Stimulated activated CD4-positive, alpha-beta T cell treated with anti-CD3 and anti-CD28 coated beads, Interleukin-4, amount 100 ng/mL, for 1 hour (primary cell): ENCODE results near the gene ZC3H14.

Experiments
- DNase-seq: peaks from one replicate; pipeline ENCODE4 v3.0.0-alpha.2; 2020

The ZC3H14 gene

GRCh38 chr14:88553886-88554456 is 8.9 kb upstream of the ZC3H14 start:
- DNase-seq, result no peak

GRCh38 chr14:88554457-88555286 is 8.2 kb upstream of the ZC3H14 start, which contains the start of gene PTPN21:
TSS of gene PTPN21 (minus strand) at chr14:88555007. CDS start at chr14:88550417, 4,590 bp downstream.
- DNase-seq, result peak; percentile 7

GRCh38 chr14:88556581-88556980 is 6.3 kb upstream of the ZC3H14 start:
- no peak for DNase-seq

- no peak for DNase-seq
Observed at GRCh38 chr14:88559852-88560251, 3.0 kb upstream of the ZC3H14 start.

GRCh38 chr14:88562532-88562830 is 356 bp upstream of the ZC3H14 start:
- no peak for DNase-seq

- no peak for DNase-seq
Observed at GRCh38 chr14:88563845-88564244, 1.0 kb downstream of the ZC3H14 start.

GRCh38 chr14:88565427-88565826 is 2.6 kb downstream of the ZC3H14 start:
- DNase-seq, result no peak

GRCh38 chr14:88568196-88568595 is 5.4 kb downstream of the ZC3H14 start:
- no peak for DNase-seq

- no peak for DNase-seq
Observed at GRCh38 chr14:88572117-88572516, 9.3 kb downstream of the ZC3H14 start.

- DNase-seq, result no peak
Observed at GRCh38 chr14:88576222-88576621, 13.4 kb downstream of the ZC3H14 start.

GRCh38 chr14:88584451-88584850 is 21.6 kb downstream of the ZC3H14 start:
- no peak for DNase-seq

GRCh38 chr14:88588081-88588480 is 25.2 kb downstream of the ZC3H14 start:
- DNase-seq, result no peak

- no peak for DNase-seq
Observed at GRCh38 chr14:88590173-88590572, 27.3 kb downstream of the ZC3H14 start.

GRCh38 chr14:88592031-88592430 is 29.2 kb downstream of the ZC3H14 start:
- no peak for DNase-seq

- DNase-seq, result no peak
Observed at GRCh38 chr14:88597038-88597437, 34.2 kb downstream of the ZC3H14 start.

GRCh38 chr14:88597601-88598000 is 34.8 kb downstream of the ZC3H14 start:
- no peak for DNase-seq

GRCh38 chr14:88598097-88598675 is 35.3 kb downstream of the ZC3H14 start:
- DNase-seq, result no peak

- DNase-seq, result no peak
Observed at GRCh38 chr14:88599326-88599725, 36.5 kb downstream of the ZC3H14 start.

GRCh38 chr14:88599761-88600439 is 37.1 kb downstream of the ZC3H14 start:
- peak; percentile 7 for DNase-seq

GRCh38 chr14:88604212-88604611 is 41.4 kb downstream of the ZC3H14 start:
- no peak for DNase-seq

GRCh38 chr14:88605594-88605993 is 42.8 kb downstream of the ZC3H14 start:
- no peak for DNase-seq

- no peak for DNase-seq
Observed at GRCh38 chr14:88607829-88608228, 45.0 kb downstream of the ZC3H14 start.

GRCh38 chr14:88611878-88612277 is 49.0 kb downstream of the ZC3H14 start:
- no peak for DNase-seq

- DNase-seq, result no peak
Observed at GRCh38 chr14:88612981-88613380, 50.1 kb downstream of the ZC3H14 start.
